Fibroblast of skin of scalp (primary cell): Measurements from ENCODE around the gene MARCHF11. TPM values are rescaled to one million over a fixed set of nuclear protein-coding genes. Genes with fewer than 3 reads are reported as not detected.

Experiments used
- DNase-seq: peaks from one replicate; pipeline ENCODE4 v3.0.0-alpha.2; 2013
- polyA plus RNA-seq, 2 experiments: library from polyadenylated mRNA; unstranded; fragments of 120-200 nt; gene quantifications; one replicate each; pipeline ENCODE4 v1.2.1, GENCODE V29; 2013; ENCODE audit not compliant: insufficient read length in 2 of 2

MARCHF11 gene
- polyA plus RNA-seq (2013, experiment 1 of 2; ENCODE audit: insufficient read length) = not detected
- not detected for polyA plus RNA-seq (2013, experiment 2 of 2; ENCODE audit: insufficient read length)

GRCh38 chr5:16179511-16179935, at the start of gene MARCHF11:
Gene MARCHF11, minus strand, starts transcription at chr5:16179791. Its CDS starts 216 bp downstream, at chr5:16179575.
- DNase-seq = no peak

GRCh38 chr5:16225927-16226326, 46.3 kb upstream of the MARCHF11 start:
- no peak for DNase-seq

DNA sequence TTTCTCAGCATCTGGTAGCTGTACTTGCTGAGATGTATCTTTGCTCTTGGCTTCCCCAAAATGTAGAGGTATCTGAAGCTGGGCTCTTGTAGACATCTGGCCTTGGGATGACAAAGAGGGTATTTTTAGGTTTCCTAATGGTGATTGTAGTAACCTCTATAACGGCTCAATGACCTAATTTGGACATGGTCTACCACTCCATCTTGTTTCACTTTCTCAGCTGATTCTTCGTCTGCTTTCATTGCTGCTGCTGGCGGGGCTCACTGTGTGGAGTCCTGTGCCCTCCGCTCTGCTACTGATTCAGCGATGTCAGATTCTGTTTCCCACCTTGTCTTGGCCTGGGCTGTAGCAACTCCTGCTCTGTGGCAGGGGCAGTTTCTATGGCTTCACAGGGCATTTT, 12.7 kb upstream of the MARCHF11 start:
- no peak for DNase-seq

GRCh38 chr5:16180789-16181082, 1.1 kb upstream of the MARCHF11 start:
- no peak for DNase-seq

- DNase-seq = no peak
Observed at GRCh38 chr5:16179936-16180788, 571 bp upstream of the MARCHF11 start.

- DNase-seq = peak; percentile 68
Observed at GRCh38 chr5:16178745-16179372, 732 bp downstream of the MARCHF11 start.

DNA sequence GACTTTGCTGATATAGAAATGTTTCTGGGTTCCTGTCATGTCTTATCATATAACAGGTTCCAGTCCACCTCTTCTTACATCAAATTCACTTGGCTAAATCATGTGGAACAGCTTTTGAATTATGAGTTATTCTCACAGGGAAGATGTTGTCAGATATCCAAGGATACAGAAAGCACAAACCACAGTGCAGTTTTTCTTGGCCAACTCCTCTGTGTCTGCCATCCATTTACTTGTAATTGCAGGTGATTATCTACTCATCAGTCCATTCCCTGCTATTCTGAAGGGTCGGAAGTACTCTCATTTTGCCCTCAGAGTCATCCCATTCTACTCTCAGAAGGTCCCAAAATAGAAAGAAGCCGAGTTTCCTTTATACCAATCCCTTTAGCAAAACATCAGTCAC, 10.0 kb downstream of the MARCHF11 start:
- no peak for DNase-seq

DNA sequence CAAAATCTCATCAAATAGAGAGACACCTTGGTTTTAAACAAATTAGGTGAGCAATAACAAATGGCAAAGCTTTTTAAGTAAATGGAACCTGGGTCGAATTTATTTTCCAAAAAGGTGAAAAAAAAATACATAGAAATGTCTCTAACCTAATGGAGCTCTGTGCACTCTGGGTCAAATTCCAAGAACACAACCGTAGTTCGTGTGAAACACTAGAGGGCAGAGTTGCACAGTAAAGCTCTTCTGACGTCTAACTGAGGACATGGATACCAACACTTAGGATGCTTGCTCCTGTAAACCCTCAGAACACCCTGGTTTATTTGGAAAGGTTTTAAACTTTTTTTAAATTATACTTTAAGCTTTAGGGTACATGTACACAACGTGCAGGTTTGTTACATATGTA, 18.9 kb downstream of the MARCHF11 start:
- peak; percentile 56 for DNase-seq

DNA sequence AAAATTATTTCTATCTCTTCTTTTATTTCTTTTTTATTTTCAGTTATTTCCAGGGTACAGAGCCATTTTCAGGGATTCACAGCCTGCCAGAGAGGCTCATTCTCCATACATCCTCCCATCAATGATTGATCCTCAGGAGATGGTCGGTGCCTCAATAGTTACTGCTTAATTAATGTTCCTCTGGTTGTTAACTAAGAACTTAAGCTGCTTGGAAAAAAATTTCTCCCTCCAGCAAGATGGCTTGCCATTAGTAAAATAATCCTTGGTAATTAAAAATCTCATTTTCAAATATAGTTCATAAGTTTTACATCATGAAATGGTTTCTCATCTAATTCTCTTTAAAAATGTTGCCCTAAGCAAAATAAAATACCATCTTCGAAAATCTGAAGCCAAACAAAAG, 20.0 kb downstream of the MARCHF11 start:
- DNase-seq = no peak

DNA sequence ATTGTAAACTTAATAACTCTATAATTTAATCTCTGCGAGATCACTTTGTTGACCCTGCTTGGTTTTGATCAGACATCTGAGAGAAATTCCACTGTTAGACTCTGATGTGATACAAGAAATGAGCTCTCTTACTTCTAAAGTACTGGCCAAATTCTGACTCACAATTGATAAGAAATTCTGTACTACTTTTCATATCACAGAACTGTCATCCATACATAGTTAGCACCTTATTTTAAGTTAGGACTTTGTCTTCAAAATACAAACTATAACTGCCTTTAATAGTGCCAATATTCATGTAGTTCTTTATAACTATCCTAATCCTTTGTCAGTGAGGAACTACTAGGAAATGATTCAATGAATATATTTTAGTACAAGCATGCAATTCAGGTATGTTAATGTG, 23.4 kb downstream of the MARCHF11 start:
- no peak for DNase-seq

DNA sequence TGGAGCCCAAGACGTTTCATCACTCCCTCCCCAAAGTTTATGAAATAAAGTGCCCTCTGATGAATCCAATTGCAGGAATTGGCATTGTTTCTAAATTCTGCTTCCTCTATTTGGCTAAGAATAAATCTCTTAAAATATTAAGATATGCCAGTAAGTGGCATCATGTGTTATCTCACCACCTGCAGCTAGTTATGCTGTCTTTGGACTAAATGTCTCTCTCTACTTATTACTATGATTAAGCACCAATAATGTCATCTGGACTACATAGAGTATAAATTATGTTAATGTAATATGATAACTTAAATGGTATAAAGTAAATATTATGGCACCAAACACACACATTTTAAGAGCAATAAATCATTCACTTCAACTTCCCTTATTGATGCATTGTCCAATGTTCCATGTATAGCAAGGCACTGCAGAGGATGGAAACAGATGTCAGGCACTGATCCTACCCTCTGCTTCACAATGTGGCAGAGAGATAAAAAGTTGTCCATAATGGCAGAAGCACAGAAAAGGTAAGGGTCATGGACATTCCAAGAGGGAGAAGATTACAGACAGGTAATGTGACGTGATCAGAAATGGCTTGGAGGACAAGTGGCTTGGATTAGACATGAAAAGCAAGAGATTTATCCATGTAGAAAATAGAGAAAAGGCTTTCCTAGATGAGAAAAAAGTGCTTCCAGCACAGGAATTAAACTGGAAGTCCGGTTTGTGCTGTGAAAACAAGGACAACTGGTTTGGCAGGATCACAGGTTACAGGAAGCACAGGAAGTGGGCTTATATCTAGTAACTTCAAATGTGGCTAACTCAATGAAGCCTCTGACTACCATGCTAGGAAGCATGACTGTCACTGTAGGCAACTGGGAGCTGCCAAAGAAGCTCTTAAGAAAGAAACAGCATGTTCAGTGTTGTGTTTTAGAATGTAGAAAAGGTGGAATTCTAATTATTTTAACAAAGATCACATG, 26.7 kb downstream of the MARCHF11 start:
- no peak for DNase-seq

DNA sequence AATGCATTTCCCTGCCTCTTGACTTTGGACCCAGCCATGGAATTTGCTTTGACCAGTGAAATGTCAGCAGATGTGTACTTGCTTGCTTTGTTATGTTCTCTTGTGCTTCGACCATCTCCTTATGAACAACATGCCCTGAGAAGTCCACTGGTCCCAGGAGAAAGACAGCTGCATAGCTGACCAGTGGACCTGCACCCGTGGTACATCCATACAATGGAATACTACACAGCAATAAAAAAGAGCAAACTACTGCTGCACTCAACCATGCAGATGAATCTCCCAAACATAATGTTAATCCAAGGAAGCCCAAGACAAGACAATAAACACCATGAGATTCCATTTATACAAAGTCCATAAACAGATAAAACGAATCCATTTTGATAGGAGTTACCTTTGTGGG, 30.0 kb downstream of the MARCHF11 start:
- DNase-seq = no peak

- no peak for DNase-seq
Observed at GRCh38 chr5:16147179-16147900, 32.3 kb downstream of the MARCHF11 start.

GRCh38 chr5:16144416-16144815, 35.2 kb downstream of the MARCHF11 start:
- no peak for DNase-seq

DNA sequence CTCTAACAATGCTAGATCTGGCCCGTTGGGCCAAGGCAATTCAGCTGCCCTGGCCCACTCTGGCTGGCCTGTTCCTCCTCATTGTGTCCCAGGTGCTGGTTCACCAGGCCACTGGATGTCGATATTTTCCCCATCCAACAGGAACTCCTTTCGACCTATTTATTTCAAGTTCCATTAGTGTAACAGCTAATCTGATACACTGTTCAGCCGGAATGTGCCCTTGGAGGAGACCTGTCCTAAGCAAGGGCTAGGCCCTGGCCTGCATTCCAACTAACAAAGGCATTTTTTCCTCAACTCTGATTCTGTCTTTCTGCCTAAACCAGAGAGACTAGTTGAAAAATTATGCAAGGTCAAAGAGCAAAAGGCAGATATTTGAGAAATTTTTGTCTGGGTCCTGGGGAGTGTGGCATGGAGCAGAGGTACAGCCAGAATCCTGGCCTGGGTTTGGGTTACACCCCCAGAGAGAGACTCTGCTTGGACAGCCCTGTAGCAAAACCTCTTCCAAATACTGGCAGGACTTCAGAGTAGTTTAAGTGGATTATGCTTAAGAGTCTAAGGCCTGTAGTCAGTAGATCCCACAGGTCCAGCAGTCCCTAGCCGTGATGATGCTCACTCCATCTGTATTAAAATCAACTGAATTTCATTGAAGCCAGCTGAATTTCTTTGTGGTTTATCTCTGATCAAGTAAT, 36.1 kb downstream of the MARCHF11 start:
- DNase-seq = no peak

DNA sequence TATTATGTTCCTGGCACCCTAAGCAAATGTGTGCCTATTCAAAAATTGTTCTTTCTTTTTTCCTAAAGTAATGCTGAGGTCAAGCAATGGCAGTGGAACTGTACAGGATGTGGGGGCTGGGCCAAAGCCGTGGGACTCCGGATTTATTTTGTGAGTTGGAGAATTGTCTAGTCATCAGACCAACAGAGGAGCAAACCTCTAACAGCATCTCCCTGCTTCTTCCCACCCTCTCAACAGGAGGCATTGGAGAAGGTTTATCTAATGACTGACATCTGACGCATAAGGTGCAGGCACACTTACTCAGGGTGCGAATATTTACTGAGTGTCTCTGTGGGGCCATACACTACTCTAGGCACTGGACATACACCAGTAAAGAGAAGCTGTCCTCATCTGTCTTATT, 38.6 kb downstream of the MARCHF11 start:
- peak; percentile 4 for DNase-seq

GRCh38 chr5:16140417-16140816, 39.2 kb downstream of the MARCHF11 start:
- peak; percentile 4 for DNase-seq

DNA sequence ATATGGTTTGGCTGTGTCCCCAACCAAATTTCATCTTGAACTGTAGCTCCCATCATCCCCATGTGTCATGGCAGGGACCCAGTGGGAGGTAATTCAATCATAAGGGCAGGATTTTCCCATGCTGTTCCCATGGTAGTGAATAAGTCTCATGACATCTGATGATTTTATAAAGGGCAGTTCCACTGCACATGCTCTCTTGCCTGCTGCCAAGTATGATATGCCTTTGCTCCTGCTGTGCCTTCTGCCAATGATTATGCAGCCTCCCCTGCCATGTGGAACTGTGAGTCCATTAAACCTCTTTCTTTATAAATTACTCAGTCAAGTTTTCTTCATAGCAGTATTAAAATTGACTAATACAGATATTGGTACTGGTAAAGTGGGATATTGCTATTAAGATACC, 42.4 kb downstream of the MARCHF11 start:
- no peak for DNase-seq

- DNase-seq = no peak
Observed at GRCh38 chr5:16135506-16135905, 44.1 kb downstream of the MARCHF11 start.

DNA sequence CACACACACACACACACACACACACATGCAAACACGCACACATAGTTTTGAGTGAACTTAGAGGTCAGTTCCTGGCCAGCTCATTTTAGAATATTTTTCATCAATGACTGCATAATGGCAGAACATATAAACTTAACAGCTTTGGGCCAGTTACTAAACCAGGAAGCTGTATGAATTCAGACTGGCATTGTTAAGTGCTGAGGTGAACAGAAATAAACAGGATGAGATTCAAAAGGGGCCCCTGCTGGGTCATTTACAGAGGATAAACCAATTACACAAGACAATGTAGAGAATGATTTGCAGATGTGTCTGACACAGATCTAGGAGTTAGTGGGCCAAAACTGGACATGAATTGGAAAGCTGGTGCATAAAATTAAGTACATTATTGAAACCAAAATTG, 44.6 kb downstream of the MARCHF11 start:
- DNase-seq = no peak

DNA sequence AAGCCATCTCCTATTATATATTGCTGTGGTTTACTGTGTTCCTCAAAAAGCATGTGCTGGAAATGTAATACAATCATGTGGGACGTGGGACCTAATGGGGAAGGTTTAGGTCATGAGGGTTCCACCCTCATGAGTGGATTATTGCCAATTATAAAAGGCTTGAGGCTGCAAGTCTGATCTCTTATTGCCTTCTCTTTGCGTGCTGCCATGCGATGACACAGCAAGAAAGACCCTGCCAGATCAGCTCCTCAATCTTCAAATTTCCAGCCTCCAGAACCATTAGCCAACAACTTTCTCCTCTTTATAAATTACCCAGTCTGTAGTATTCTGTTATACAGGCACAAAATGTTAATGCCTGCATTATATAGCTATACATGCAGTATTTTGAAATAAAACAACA, 45.4 kb downstream of the MARCHF11 start:
- DNase-seq = no peak

GRCh38 chr5:16131878-16132277, 47.7 kb downstream of the MARCHF11 start:
- DNase-seq = no peak
